Heart left ventricle (tissue), 16 donors: ENCODE data around the gene GAB2. TPM values are rescaled to one million over a fixed set of nuclear protein-coding genes. Genes with fewer than 3 reads are reported as not detected.

Source experiments
- ATAC-seq, 4 donors: fragments of 200-7000 bp; cut with Tn5 transposase; one replicate each; pipeline ENCODE4 v1.9.1; 2020 to 2022; ENCODE audit warnings: moderate library complexity in 4 of 4, mild to moderate bottlenecking in 3 of 4, moderate number of reproducible peaks in 1 of 4
- DNase-seq, 5 donors: peaks; one replicate each; pipeline ENCODE4 v3.0.0-alpha.2; 2020
- H3K27ac ChIP-seq, 12 donors: fragments of 200-600 bp; sonication (generic) in 4 of 12; one replicate each; pipeline versions ENCODE4 v1.5.0 to v1.8.0; 2016 to 2022; ENCODE audit warnings: mild to moderate bottlenecking in 2 of 12
- H3K27me3 ChIP-seq, 9 donors: fragments of 200-600 bp; sonication (generic) in 2 of 9; one replicate each; pipeline versions ENCODE4 v1.5.1 to v1.8.0; 2016 to 2022; ENCODE audit warnings: mild to moderate bottlenecking in 3 of 9
- H3K36me3 ChIP-seq, 9 donors: fragments of 200-600 bp; sonication (generic) in 2 of 9; one replicate each; pipeline versions ENCODE4 v1.5.0 to v1.8.0; 2018 to 2022; ENCODE audit warnings: mild to moderate bottlenecking in 2 of 9
- H3K4me1 ChIP-seq, 12 donors: fragments of 200-600 bp; sonication (generic) in 4 of 12; one replicate each; pipeline versions ENCODE4 v1.5.0 to v1.8.0; 2016 to 2022; ENCODE audit warnings: mild to moderate bottlenecking in 3 of 12
- H3K4me3 ChIP-seq, 12 donors: fragments of 200-600 bp; sonication (generic) in 4 of 12; one replicate each; pipeline versions ENCODE4 v1.5.0 to v1.8.0; 2017 to 2022; ENCODE audit warnings: mild to moderate bottlenecking in 9 of 12, moderate library complexity in 4 of 12
- H3K9me3 ChIP-seq, 12 donors: fragments of 200-600 bp; sonication (generic) in 4 of 12; one replicate each; pipeline versions ENCODE4 v1.5.0 to v1.8.0; 2016 to 2022; ENCODE audit warnings: mild to moderate bottlenecking in 1 of 12
- CTCF ChIP-seq, 12 donors: fragments of 200-600 bp; sonication (generic) in 4 of 12; IDR thresholded peaks; one replicate each; pipeline versions ENCODE4 v1.5.0 to v1.8.0; 2018 to 2022; ENCODE audit warnings: antibody characterized with exemption in 12 of 12, mild to moderate bottlenecking in 5 of 12
- POLR2A ChIP-seq, 2 donors: fragments of 450-650 bp; IDR thresholded peaks; one replicate each; pipeline ENCODE4 v1.6.1; 2017; ENCODE audit warnings: antibody characterized with exemption in 2 of 2, mild to moderate bottlenecking in 2 of 2, moderate library complexity in 2 of 2
- whole genome bisulfite sequencing, 4 donors: extraction: QIAGEN DNeasy Blood & Tissue Kit in 2 of 4; methylation state at CpG; one replicate each; pipeline versions ENCODE4 v1.1.5 to v1.1.7; 2013 to 2018; 5-methylcytosine and 5-hydroxymethylcytosine counted together
- intact Hi-C, 10 donors: fragments of 100-400 bp; cut with DNase I; formaldehyde crosslinking; loops; one replicate each; pipeline versions ENCODE4 v1.11.1 to v1.14.2; 2022
- polyA plus RNA-seq, 2 donors: library from polyadenylated mRNA; stranded (reverse); fragments of 200-250 nt; gene quantifications; one replicate each; pipeline ENCODE4 v1.2.3, GENCODE V29; 2013
- total RNA-seq, 9 donors: library from RNA; depleted of rRNA in 2 of 9; stranded (reverse); fragments of >200 nt in 2 of 9; fragmentation: NEBNext Ultra II Directional in 3 of 9; extraction: Animal tissue kit (Norgen Biotek cat#: 25700) in 3 of 9; gene quantifications; one replicate each; pipeline versions ENCODE4 v1.1.0 to v1.2.4, GENCODE V29; 2016 to 2023
- donor health status: ischemic (EF 13 %, LVEDD 7.1; RV severe dilation, severe dysfunction).
- donor health status: healthy with polysubstance abuse.
- donor health status: DM: no; HTN: yes; CAD: no.
- donor health status: DM: no; HTN: no; CAD: no.
- donor health status: ischemic (EF 25% LVEDD 6.9; RV normal size, moderate dysfunction).
- donor health status: ischemic (EF 25% LVEDD 5.7; RV mildly dilated, moderate dysfunction).
- donor health status: healthy.
- donor health status: DM: yes; HTN: yes; CAD: no.
- donor health status: ischemic (EF 35%, LVEDD 5.7; RV mildly dilated, moderate dysfunction).
- donor health status: nonischemic (EF 11% LVEDD 7.7; RV severe dilation, severe dysfunction).
- donor health status: DM: yes; HTN: yes; CAD: no.
- donor health status: PGD.
- donor health status: ischemic (EF 29% LVEDD 5.4; RV normal size, mild dysfunction).
- donor health status: nonischemic (EF 23%, LVEDD 6.1; RV moderate dilation, normal function).

Gene GAB2
- total and polyA plus RNA-seq, 11 donors = 6.1 to 53.0 (median 30.0) TPM

- DNase-seq = no peak
- H3K9me3 ChIP-seq = peaks cover 0 to 3% (median 0%) of the 10 kb centered on the region in 12 donors
- peaks cover 0 to 53% (median 19%) of the 10 kb centered on the region in 12 donors for H3K4me1 ChIP-seq
- no peaks in the 10 kb centered on the region for H3K36me3 ChIP-seq
- TF ChIP-seq CTCF (IDR thresholded peaks at IDR 0.05) (no peak), POLR2A (IDR thresholded peaks at IDR 0.05) (no peak)
- WGBS, 4 donors = 66 to 76% (median 70%) methylated on average over 3 of the region's 3 CpGs
- H3K27ac ChIP-seq = no peak overlapping the region
- no peak overlapping the region for H3K4me3 ChIP-seq
- ATAC-seq = no peak
- intact Hi-C loops = loop anchor here in 1 of 10 donors (10.0 kb wide), 1 partner anchor 95 kb away; no protein-coding TSS in a partner anchor
- no peaks in the 10 kb centered on the region for H3K27me3 ChIP-seq
These were observed 77.7 kb downstream of the GAB2 start for GRCh38 chr11:78339945-78340344.

GRCh38 chr11:78339483-78339882 lies 78.1 kb downstream of the GAB2 start:
- no peaks in the 10 kb centered on the region for H3K36me3 ChIP-seq
- DNase-seq (no peak), ATAC-seq (no peak)
- H3K27ac ChIP-seq = no peak overlapping the region
- TF ChIP-seq CTCF (IDR thresholded peaks at IDR 0.05) = no peak
- no peak for TF ChIP-seq POLR2A (IDR thresholded peaks at IDR 0.05)
- peaks cover 0 to 3% (median 0%) of the 10 kb centered on the region in 12 donors for H3K9me3 ChIP-seq
- intact Hi-C loops = no loop called here
- 87 to 92% (median 90%) methylated on average over 1 of the region's 1 CpG for WGBS, 4 donors
- peaks cover 0 to 49% (median 16%) of the 10 kb centered on the region in 12 donors for H3K4me1 ChIP-seq
- H3K27me3 ChIP-seq = no peaks in the 10 kb centered on the region
- H3K4me3 ChIP-seq = no peak overlapping the region

- DNase-seq (no peak), ATAC-seq (no peak)
- Histone ChIP-seq H3K27me3 (no peaks in the 10 kb centered on the region), H3K4me3 (no peak overlapping the region), H3K36me3 (no peaks in the 10 kb centered on the region), H3K4me1 (peaks cover 0 to 42% (median 13%) of the 10 kb centered on the region in 12 donors), H3K9me3 (peaks cover 0 to 3% (median 0%) of the 10 kb centered on the region in 12 donors), H3K27ac (peak overlapping the region in 1 of 12 donors; percentile 54)
- TF ChIP-seq POLR2A (IDR thresholded peaks at IDR 0.05) (no peak), CTCF (IDR thresholded peaks at IDR 0.05) (no peak)
- 96 to 98% (median 97%) methylated on average over 6 of the region's 6 CpGs for WGBS, 4 donors
- intact Hi-C loops = no loop called here
These were observed 78.9 kb downstream of the GAB2 start for GRCh38 chr11:78338702-78339101.

GRCh38 chr11:78338138-78338537 lies 79.5 kb downstream of the GAB2 start:
- DNase-seq (no peak), ATAC-seq (peak in 1 of 4 donors; percentile 75)
- Histone ChIP-seq H3K9me3 (peaks cover 0 to 3% (median 0%) of the 10 kb centered on the region in 12 donors), H3K27me3 (no peaks in the 10 kb centered on the region), H3K4me1 (peaks cover 0 to 41% (median 12%) of the 10 kb centered on the region in 12 donors), H3K36me3 (no peaks in the 10 kb centered on the region), H3K27ac (peak overlapping the region in 1 of 12 donors; percentile 54), H3K4me3 (no peak overlapping the region)
- intact Hi-C loops = no loop called here
- TF ChIP-seq CTCF (IDR thresholded peaks at IDR 0.05) (no peak), POLR2A (IDR thresholded peaks at IDR 0.05) (no peak)
- 89 to 100% (median 97%) methylated on average over 1 of the region's 1 CpG for WGBS, 4 donors
